IMR-90 (cell line): ENCODE measurements around the gene MGAT5.

Experiments
- BHLHE40 ChIP-seq: fragments of 150-350 bp; IDR thresholded peaks from 2 replicates; pipeline ENCODE4 v1.6.1; 2016; ENCODE audit warnings: mild to moderate bottlenecking, low read depth, low read length
- CHD1 ChIP-seq: IDR thresholded peaks from 2 replicates; pipeline ENCODE4 v1.6.1; 2012; ENCODE audit warnings: low read depth, low read length, improper control_type of control experiment
- CTCF ChIP-seq: conservative IDR thresholded peaks from 2 replicates; pipeline ENCODE4 v1.5.1; 2012; ENCODE audit warnings: mild to moderate bottlenecking, low read depth, low read length, improper control_type of control experiment
- ELK1 ChIP-seq: fragments of 150-350 bp; IDR thresholded peaks from 2 replicates; pipeline ENCODE4 v1.6.1; 2016; ENCODE audit warnings: low read depth, mild to moderate bottlenecking, low read length, moderate library complexity, borderline replicate concordance
- MAZ ChIP-seq: IDR thresholded peaks from 2 replicates; pipeline ENCODE4 v1.6.1; 2012; ENCODE audit warnings: low read depth, mild to moderate bottlenecking, low read length, improper control_type of control experiment, moderate library complexity, borderline replicate concordance
- POLR2A ChIP-seq: IDR thresholded peaks from 2 replicates; pipeline ENCODE4 v1.6.1; 2012; ENCODE audit warnings: mild to moderate bottlenecking, low read depth, low read length
- RAD21 ChIP-seq: IDR thresholded peaks from 2 replicates; pipeline ENCODE4 v1.6.1; 2012; ENCODE audit warnings: low read length, improper control_type of control experiment
- RCOR1 ChIP-seq: IDR thresholded peaks from 2 replicates; pipeline ENCODE4 v1.6.1; 2012; ENCODE audit warnings: mild to moderate bottlenecking, low read length, improper control_type of control experiment; ENCODE audit not compliant: insufficient replicate concordance
- RFX5 ChIP-seq: IDR thresholded peaks from 2 replicates; pipeline ENCODE4 v1.8.0; 2012; ENCODE audit warnings: low read depth, mild to moderate bottlenecking, low read length, moderate library complexity
- SMC3 ChIP-seq: fragments of 150-350 bp; IDR thresholded peaks from 2 replicates; pipeline ENCODE4 v1.6.1; 2016; ENCODE audit warnings: low read depth, mild to moderate bottlenecking, antibody characterized with exemption, low read length, moderate library complexity
- TF ChIP-seq, protein P1 (sequence below): fragments of 150-350 bp; IDR thresholded peaks from 2 replicates; pipeline ENCODE4 v1.6.1; 2017; ENCODE audit warnings: mild to moderate bottlenecking, antibody characterized with exemption, low read length, low read depth

DNA sequence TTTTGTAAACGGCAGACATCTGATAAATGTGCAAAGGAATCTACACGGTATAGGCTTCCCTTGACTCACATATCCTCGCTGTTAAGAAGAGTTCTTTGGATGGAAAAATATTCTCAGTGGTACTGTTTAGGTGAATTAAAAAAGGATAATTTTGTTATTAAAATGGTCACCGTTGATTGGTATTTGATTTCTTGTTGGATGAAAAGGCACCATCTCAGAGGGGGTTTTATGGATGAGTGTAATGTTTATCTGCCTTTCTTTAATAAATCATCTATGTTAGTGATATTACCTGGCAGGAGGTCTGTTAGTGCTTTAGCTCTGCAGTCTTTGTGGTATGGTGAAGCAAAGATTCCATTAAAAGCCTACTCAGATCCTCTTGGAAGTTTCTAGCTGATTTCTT lies 92.3 kb downstream of the MGAT5 start:
- TF ChIP-seq CTCF: no peak
- TF ChIP-seq POLR2A: no peak
- TF ChIP-seq, protein P1, sequence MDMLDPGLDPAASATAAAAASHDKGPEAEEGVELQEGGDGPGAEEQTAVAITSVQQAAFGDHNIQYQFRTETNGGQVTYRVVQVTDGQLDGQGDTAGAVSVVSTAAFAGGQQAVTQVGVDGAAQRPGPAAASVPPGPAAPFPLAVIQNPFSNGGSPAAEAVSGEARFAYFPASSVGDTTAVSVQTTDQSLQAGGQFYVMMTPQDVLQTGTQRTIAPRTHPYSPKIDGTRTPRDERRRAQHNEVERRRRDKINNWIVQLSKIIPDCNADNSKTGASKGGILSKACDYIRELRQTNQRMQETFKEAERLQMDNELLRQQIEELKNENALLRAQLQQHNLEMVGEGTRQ: no peak
- TF ChIP-seq BHLHE40: no peak
- no peak for TF ChIP-seq RFX5
- TF ChIP-seq ELK1: no peak
- TF ChIP-seq RAD21: no peak
- no peak for TF ChIP-seq CHD1
- TF ChIP-seq MAZ: no peak
- TF ChIP-seq RCOR1: no peak
- TF ChIP-seq SMC3: no peak
